Measurements from ENCODE around the gene FMO3. TPM values are rescaled to one million over a fixed set of nuclear protein-coding genes. Genes with fewer than 3 reads are reported as not detected.

FMO3 gene
- total RNA-seq, 1 experiment from 2014 or later: not detected

GRCh38 chr1:171122299-171122698, 31.6 kb downstream of the FMO3 start:
- intact Hi-C loops (cut with micrococcal nuclease; ENCODE audit: unreplicated experiment): no loop called here

GRCh38 chr1:171122893-171123292, 32.2 kb downstream of the FMO3 start:
- peaks cover 3% of the 10 kb centered on the region for H3K9me3 ChIP-seq (ENCODE audit: low read depth, low read length, poor library complexity, severe bottlenecking)
- no peaks in the 10 kb centered on the region for H3K36me3 ChIP-seq (ENCODE audit: insufficient read depth, low read length, poor library complexity, severe bottlenecking)
- ChIA-PET CTCF (no interaction called here), POLR2A (ENCODE audit: low non-redundant PET) (no interaction called here)
- DNase-seq (ENCODE audit: low spot score): no peak
- H3K4me3 ChIP-seq (ENCODE audit: low read depth, low read length, poor library complexity, severe bottlenecking): no peak overlapping the region
- H3K4me1 ChIP-seq (ENCODE audit: insufficient read depth, low read length, poor library complexity, severe bottlenecking): no peaks in the 10 kb centered on the region
- no peak for TF ChIP-seq CTCF (conservative IDR thresholded peaks at IDR 0.05; ENCODE audit: low read depth, low read length)
- no peak for TF ChIP-seq EZH2 (IDR thresholded peaks at IDR 0.05; ENCODE audit: borderline replicate concordance, low read depth, low read length, poor library complexity, severe bottlenecking)
- H3K27ac ChIP-seq (ENCODE audit: low read depth, low read length, poor library complexity, severe bottlenecking): no peak overlapping the region
- no peaks in the 10 kb centered on the region for H3K27me3 ChIP-seq (replicated peaks; ENCODE audit: insufficient read depth, low read depth, low read length, poor library complexity)
- no TSS peak for BruUV-seq (replicated peaks)
- intact Hi-C loops (cut with micrococcal nuclease; ENCODE audit: unreplicated experiment): no loop called here

More at GRCh38 chr1:171122299-171122698, 31.6 kb downstream of the FMO3 start:
- no peak overlapping the region for H3K27ac ChIP-seq (ENCODE audit: low read depth, low read length, poor library complexity, severe bottlenecking)
- BruUV-seq (replicated peaks): no TSS peak
- no peak for TF ChIP-seq EZH2 (IDR thresholded peaks at IDR 0.05; ENCODE audit: borderline replicate concordance, low read depth, low read length, poor library complexity, severe bottlenecking)
- H3K4me3 ChIP-seq (ENCODE audit: low read depth, low read length, poor library complexity, severe bottlenecking): no peak overlapping the region
- ChIA-PET CTCF (no interaction called here), POLR2A (ENCODE audit: low non-redundant PET) (no interaction called here)
- no peak for DNase-seq (ENCODE audit: low spot score)
- no peaks in the 10 kb centered on the region for H3K4me1 ChIP-seq (ENCODE audit: insufficient read depth, low read length, poor library complexity, severe bottlenecking)
- peaks cover 3% of the 10 kb centered on the region for H3K9me3 ChIP-seq (ENCODE audit: low read depth, low read length, poor library complexity, severe bottlenecking)
- H3K36me3 ChIP-seq (ENCODE audit: insufficient read depth, low read length, poor library complexity, severe bottlenecking): no peaks in the 10 kb centered on the region
- H3K27me3 ChIP-seq (replicated peaks; ENCODE audit: insufficient read depth, low read depth, low read length, poor library complexity): no peaks in the 10 kb centered on the region

- H3K27me3 ChIP-seq (replicated peaks; ENCODE audit: insufficient read depth, low read depth, low read length, poor library complexity): no peaks in the 10 kb centered on the region
- no peak overlapping the region for H3K27ac ChIP-seq (ENCODE audit: low read depth, low read length, poor library complexity, severe bottlenecking)
- no peaks in the 10 kb centered on the region for H3K4me1 ChIP-seq (ENCODE audit: insufficient read depth, low read length, poor library complexity, severe bottlenecking)
- H3K36me3 ChIP-seq (ENCODE audit: insufficient read depth, low read length, poor library complexity, severe bottlenecking): no peaks in the 10 kb centered on the region
- no peak overlapping the region for H3K4me3 ChIP-seq (ENCODE audit: low read depth, low read length, poor library complexity, severe bottlenecking)
- no peak for DNase-seq (ENCODE audit: low spot score)
- POLR2A ChIA-PET (ENCODE audit: low non-redundant PET): no interaction called here
- intact Hi-C loops (cut with micrococcal nuclease; ENCODE audit: unreplicated experiment): no loop called here
- CTCF ChIA-PET: no interaction called here
- peaks cover 3% of the 10 kb centered on the region for H3K9me3 ChIP-seq (ENCODE audit: low read depth, low read length, poor library complexity, severe bottlenecking)
- BruUV-seq (replicated peaks): no TSS peak
- TF ChIP-seq EZH2 (IDR thresholded peaks at IDR 0.05; ENCODE audit: borderline replicate concordance, low read depth, low read length, poor library complexity, severe bottlenecking) (no peak), CTCF (conservative IDR thresholded peaks at IDR 0.05; ENCODE audit: low read depth, low read length) (no peak)
Observed at GRCh38 chr1:171126504-171126903, 35.8 kb downstream of the FMO3 start.

GRCh38 chr1:171127099-171127498, 36.4 kb downstream of the FMO3 start:
- no peak overlapping the region for H3K27ac ChIP-seq (ENCODE audit: low read depth, low read length, poor library complexity, severe bottlenecking)
- no peaks in the 10 kb centered on the region for H3K4me1 ChIP-seq (ENCODE audit: insufficient read depth, low read length, poor library complexity, severe bottlenecking)
- H3K4me3 ChIP-seq (ENCODE audit: low read depth, low read length, poor library complexity, severe bottlenecking): no peak overlapping the region
- no TSS peak for BruUV-seq (replicated peaks)
- DNase-seq (ENCODE audit: low spot score): no peak
- H3K27me3 ChIP-seq (replicated peaks; ENCODE audit: insufficient read depth, low read depth, low read length, poor library complexity): no peaks in the 10 kb centered on the region
- POLR2A ChIA-PET (ENCODE audit: low non-redundant PET): no interaction called here
- TF ChIP-seq CTCF (conservative IDR thresholded peaks at IDR 0.05; ENCODE audit: low read depth, low read length): no peak
- TF ChIP-seq EZH2 (IDR thresholded peaks at IDR 0.05; ENCODE audit: borderline replicate concordance, low read depth, low read length, poor library complexity, severe bottlenecking): no peak
- intact Hi-C loops (cut with micrococcal nuclease; ENCODE audit: unreplicated experiment): no loop called here
- CTCF ChIA-PET: interaction anchor here (0.6 kb wide), 1 partner anchor 60 kb away, joined by 3 read pairs; no protein-coding TSS in a partner anchor
- H3K36me3 ChIP-seq (ENCODE audit: insufficient read depth, low read length, poor library complexity, severe bottlenecking): no peaks in the 10 kb centered on the region
- H3K9me3 ChIP-seq (ENCODE audit: low read depth, low read length, poor library complexity, severe bottlenecking): peaks cover 7% of the 10 kb centered on the region

Measured in A673 (cell line).